Measurements from ENCODE around the gene MEGF6.

The MEGF6 gene

GRCh38 chr1:3519301-3519885, 91.9 kb downstream of the MEGF6 start:
- TF ChIP-seq CTCF (IDR thresholded peaks at IDR 0.05; ENCODE audit: insufficient read depth, low read depth, low read length, missing control alignments) = no peak
- no peak for DNase-seq (ENCODE audit: low read depth)
- H3K4me3 ChIP-seq (ENCODE audit: low read depth, low read length) = no peak overlapping the region

GRCh38 chr1:3518756-3519155, 92.6 kb downstream of the MEGF6 start:
- DNase-seq (ENCODE audit: low read depth) = no peak
- H3K4me3 ChIP-seq (ENCODE audit: low read depth, low read length) = no peak overlapping the region
- TF ChIP-seq CTCF (IDR thresholded peaks at IDR 0.05; ENCODE audit: insufficient read depth, low read depth, low read length, missing control alignments) = no peak

GRCh38 chr1:3518256-3518655, 93.1 kb downstream of the MEGF6 start:
- no peak overlapping the region for H3K4me3 ChIP-seq (ENCODE audit: low read depth, low read length)
- peak; percentile 32 for DNase-seq (ENCODE audit: low read depth)
- TF ChIP-seq CTCF (IDR thresholded peaks at IDR 0.05; ENCODE audit: insufficient read depth, low read depth, low read length, missing control alignments) = peak; percentile 72

- no peak overlapping the region for H3K4me3 ChIP-seq (ENCODE audit: low read depth, low read length)
- TF ChIP-seq CTCF (IDR thresholded peaks at IDR 0.05; ENCODE audit: insufficient read depth, low read depth, low read length, missing control alignments) = no peak
Measured at GRCh38 chr1:3516911-3517675, 94.2 kb downstream of the MEGF6 start.

GRCh38 chr1:3516481-3516869, 94.8 kb downstream of the MEGF6 start:
- DNase-seq (ENCODE audit: low read depth) = no peak
- no peak overlapping the region for H3K4me3 ChIP-seq (ENCODE audit: low read depth, low read length)
- no peak for TF ChIP-seq CTCF (IDR thresholded peaks at IDR 0.05; ENCODE audit: insufficient read depth, low read depth, low read length, missing control alignments)

More at GRCh38 chr1:3516911-3517675, 94.2 kb downstream of the MEGF6 start:
- DNase-seq (ENCODE audit: low read depth) = no peak

DNA sequence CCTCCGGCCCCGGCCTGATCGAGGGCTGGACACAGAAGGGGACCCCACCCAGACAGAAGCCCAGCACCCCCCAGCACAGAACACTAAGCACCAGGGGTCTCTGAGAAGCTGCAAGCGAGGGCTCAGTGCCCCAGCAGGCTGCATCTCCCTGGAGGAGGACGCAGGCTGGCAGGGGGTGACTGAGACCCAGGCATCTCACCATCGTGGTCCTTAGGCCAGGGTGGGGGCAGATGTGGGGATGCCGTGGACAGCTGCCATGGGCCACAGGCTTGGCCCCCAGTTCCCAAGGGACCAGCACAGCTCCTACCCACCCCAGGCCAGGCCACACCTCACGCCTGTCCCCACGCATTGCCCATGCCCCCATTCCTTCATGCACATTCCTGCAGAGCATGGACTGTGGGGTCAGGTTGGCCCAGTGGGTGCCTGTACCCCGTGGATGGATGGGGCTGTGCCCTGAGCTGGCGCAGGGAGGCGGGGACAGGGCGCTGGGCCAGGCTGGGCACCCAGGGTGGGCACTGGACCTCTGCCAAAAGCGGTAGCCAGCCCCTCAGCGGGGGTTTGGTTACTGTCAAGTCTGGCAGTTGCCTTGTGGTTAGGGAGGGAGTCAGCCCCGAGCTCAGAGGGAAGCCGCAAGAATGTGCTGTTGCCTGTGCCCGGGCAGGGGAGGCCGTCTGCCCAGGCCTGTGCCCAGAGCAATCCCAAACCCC, 95.4 kb downstream of the MEGF6 start:
- no peak for DNase-seq (ENCODE audit: low read depth)
- TF ChIP-seq CTCF (IDR thresholded peaks at IDR 0.05; ENCODE audit: insufficient read depth, low read depth, low read length, missing control alignments) = no peak
- no peak overlapping the region for H3K4me3 ChIP-seq (ENCODE audit: low read depth, low read length)
